Measurements from ENCODE around the gene MLYCD. TPM values are rescaled to one million over a fixed set of nuclear protein-coding genes. Genes with fewer than 3 reads are reported as not detected.

The MLYCD gene
- total RNA-seq, 4 donors from 2014 or later = 2.7 to 8.6 (median 2.9) TPM

DNA sequence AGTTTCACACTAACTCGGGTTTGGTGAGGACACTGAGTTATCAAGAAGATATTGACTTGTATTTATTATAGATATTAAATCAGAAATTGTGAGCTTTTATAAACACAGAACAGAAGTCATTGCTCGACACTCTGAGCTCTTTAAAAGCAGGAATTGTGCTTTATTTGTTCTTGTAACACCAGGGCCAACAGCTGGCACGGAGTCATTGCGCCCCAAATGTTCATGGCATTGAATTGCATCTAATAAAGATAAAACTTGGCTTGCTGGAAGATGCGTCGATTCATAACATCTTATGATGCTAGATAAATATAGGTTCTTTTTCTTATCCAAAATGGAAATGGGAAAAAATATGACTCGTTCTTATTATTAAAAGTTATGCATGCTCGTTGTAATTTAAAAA is 11.8 kb upstream of the MLYCD start:
- Histone ChIP-seq H3K27ac (no peak overlapping the region), H3K9me3 (peaks cover 0 to 6% (median 0%) of the 10 kb centered on the region in 3 donors), H3K27me3 (no peaks in the 10 kb centered on the region), H3K4me1 (no peaks in the 10 kb centered on the region), H3K36me3 (no peaks in the 10 kb centered on the region), H3K4me3 (no peak overlapping the region)
- TF ChIP-seq, protein P1, sequence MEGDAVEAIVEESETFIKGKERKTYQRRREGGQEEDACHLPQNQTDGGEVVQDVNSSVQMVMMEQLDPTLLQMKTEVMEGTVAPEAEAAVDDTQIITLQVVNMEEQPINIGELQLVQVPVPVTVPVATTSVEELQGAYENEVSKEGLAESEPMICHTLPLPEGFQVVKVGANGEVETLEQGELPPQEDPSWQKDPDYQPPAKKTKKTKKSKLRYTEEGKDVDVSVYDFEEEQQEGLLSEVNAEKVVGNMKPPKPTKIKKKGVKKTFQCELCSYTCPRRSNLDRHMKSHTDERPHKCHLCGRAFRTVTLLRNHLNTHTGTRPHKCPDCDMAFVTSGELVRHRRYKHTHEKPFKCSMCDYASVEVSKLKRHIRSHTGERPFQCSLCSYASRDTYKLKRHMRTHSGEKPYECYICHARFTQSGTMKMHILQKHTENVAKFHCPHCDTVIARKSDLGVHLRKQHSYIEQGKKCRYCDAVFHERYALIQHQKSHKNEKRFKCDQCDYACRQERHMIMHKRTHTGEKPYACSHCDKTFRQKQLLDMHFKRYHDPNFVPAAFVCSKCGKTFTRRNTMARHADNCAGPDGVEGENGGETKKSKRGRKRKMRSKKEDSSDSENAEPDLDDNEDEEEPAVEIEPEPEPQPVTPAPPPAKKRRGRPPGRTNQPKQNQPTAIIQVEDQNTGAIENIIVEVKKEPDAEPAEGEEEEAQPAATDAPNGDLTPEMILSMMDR (IDR thresholded peaks at IDR 0.05) = peak in 1 of 6 experiments; percentile 16
- TF ChIP-seq POLR2A (IDR thresholded peaks at IDR 0.05) = no peak
- DNase-seq = no peak
- 31 to 50% methylated on average over 8 of the region's 8 CpGs for WGBS, 2 donors
- intact Hi-C loops (cut with DNase I) = no loop called here

DNA sequence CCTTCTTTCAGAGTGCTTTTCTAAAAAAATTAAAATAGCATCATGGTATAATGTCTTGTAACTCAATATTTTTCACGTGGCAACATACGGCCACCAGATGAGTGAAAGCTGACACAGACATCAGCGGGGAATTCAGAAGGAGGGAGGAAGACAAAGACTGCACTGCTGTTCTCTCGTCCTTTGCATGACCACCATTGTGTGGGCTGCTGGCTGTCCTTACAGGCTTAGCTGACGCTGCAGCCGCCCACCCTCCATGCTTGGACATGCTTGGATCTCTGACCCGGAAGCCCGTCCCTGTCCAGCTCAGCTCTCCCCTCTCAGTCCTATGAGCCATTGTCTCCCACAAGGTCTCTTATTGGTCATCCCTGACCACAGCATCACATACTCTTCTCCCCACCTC is 11.4 kb upstream of the MLYCD start:
- intact Hi-C loops (cut with DNase I) = no loop called here
- H3K36me3 ChIP-seq = no peaks in the 10 kb centered on the region
- 61 to 68% methylated on average over 8 of the region's 8 CpGs for WGBS, 2 donors
- TF ChIP-seq, protein P1 (IDR thresholded peaks at IDR 0.05) = no peak
- no peak for TF ChIP-seq POLR2A (IDR thresholded peaks at IDR 0.05)
- DNase-seq = no peak
- H3K27me3 ChIP-seq = no peaks in the 10 kb centered on the region
- H3K27ac ChIP-seq = no peak overlapping the region
- no peaks in the 10 kb centered on the region for H3K4me1 ChIP-seq
- peaks cover 0 to 10% (median 0%) of the 10 kb centered on the region in 3 donors for H3K9me3 ChIP-seq
- H3K4me3 ChIP-seq = no peak overlapping the region

DNA sequence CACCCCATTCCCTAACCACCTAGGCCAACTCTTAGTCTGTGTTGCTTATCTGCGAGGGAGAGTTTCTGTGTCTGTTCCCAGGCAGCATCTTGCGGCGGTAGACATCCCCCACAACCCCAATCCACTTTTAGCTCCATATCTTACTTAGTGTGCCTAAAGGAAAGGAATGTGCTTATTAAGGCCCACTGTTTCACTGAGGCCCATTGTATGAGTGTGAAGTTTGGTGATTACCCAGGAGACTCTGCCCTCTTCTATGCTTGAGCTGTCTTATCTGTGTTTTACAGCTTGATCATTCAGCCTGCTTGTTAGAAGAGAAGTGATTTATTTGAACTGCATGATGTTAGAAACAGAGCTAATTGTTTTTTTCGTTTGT is 10.3 kb upstream of the MLYCD start:
- no peaks in the 10 kb centered on the region for H3K27me3 ChIP-seq
- H3K4me3 ChIP-seq = no peak overlapping the region
- WGBS, 2 donors = 69 to 70% methylated on average over 4 of the region's 4 CpGs
- no peaks in the 10 kb centered on the region for H3K4me1 ChIP-seq
- no peak overlapping the region for H3K27ac ChIP-seq
- H3K36me3 ChIP-seq = no peaks in the 10 kb centered on the region
- peaks cover 0 to 10% (median 0%) of the 10 kb centered on the region in 3 donors for H3K9me3 ChIP-seq
- no peak for TF ChIP-seq POLR2A (IDR thresholded peaks at IDR 0.05)
- TF ChIP-seq, protein P1 (IDR thresholded peaks at IDR 0.05) = no peak
- intact Hi-C loops (cut with DNase I) = no loop called here
- no peak for DNase-seq

DNA sequence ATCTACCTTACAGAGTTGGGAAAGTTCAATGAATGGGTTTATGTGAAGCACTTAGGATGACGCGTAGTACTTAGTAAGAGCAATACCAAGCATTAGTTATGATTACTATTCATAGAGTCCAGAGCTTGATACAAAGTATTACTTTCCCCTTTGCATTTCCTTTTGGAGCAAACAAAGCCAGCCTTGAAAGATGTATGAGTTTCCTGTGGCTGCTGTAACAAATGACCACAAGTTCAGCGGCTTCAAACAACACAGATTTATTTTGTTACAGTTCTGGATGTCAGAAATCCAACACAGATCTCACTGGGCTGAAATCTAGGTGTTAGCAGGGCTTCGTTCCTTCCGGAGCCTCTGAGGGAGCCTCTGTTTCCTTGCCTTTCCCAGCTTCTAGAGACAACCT is 8.6 kb upstream of the MLYCD start:
- WGBS, 2 donors = 90 to 91% methylated on average over 5 of the region's 5 CpGs
- H3K36me3 ChIP-seq = no peaks in the 10 kb centered on the region
- no peak overlapping the region for H3K27ac ChIP-seq
- no peak for DNase-seq
- H3K4me1 ChIP-seq = no peaks in the 10 kb centered on the region
- peaks cover 0 to 10% (median 0%) of the 10 kb centered on the region in 3 donors for H3K9me3 ChIP-seq
- TF ChIP-seq POLR2A (IDR thresholded peaks at IDR 0.05) = no peak
- TF ChIP-seq, protein P1 (IDR thresholded peaks at IDR 0.05) = no peak
- no peaks in the 10 kb centered on the region for H3K27me3 ChIP-seq
- intact Hi-C loops (cut with DNase I) = no loop called here
- H3K4me3 ChIP-seq = no peak overlapping the region

DNA sequence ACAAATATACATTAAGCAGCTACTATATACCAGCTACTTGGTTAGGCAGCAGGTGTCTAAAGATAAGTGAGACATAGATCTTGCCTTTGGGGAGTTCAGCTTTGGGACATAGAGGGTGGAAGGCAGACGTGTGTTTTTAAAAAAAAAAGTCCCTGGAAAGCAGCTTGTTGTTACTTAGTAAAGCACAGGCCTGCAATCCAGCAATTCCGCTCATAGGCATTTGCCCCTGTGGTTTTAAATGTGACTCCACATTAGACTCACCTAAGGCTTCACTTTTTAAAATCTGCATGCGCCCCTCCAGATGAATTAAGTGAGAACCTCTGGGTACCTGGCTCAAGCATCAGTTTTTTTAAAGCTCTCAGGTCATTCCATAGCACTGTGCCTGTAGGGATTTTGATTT is 7.2 kb upstream of the MLYCD start:
- WGBS, 2 donors = 73 to 79% methylated on average over 3 of the region's 3 CpGs
- Histone ChIP-seq H3K4me1 (no peaks in the 10 kb centered on the region), H3K27me3 (no peaks in the 10 kb centered on the region), H3K4me3 (no peak overlapping the region), H3K36me3 (no peaks in the 10 kb centered on the region), H3K27ac (no peak overlapping the region), H3K9me3 (peaks cover 0 to 10% (median 0%) of the 10 kb centered on the region in 3 donors)
- intact Hi-C loops (cut with DNase I) = no loop called here
- no peak for DNase-seq
- TF ChIP-seq, protein P1 (IDR thresholded peaks at IDR 0.05) = no peak
- no peak for TF ChIP-seq POLR2A (IDR thresholded peaks at IDR 0.05)
